ENCODE measurements around the gene SEPTIN2. TPM values are rescaled to one million over a fixed set of nuclear protein-coding genes. Genes with fewer than 3 reads are reported as not detected.
A peak's percentile ranks its signal among the peaks of the same experiment; 100 is the strongest.

Gene SEPTIN2
- total and polyA plus RNA-seq, 8 donors = 106 to 245 (median 187) TPM

DNA sequence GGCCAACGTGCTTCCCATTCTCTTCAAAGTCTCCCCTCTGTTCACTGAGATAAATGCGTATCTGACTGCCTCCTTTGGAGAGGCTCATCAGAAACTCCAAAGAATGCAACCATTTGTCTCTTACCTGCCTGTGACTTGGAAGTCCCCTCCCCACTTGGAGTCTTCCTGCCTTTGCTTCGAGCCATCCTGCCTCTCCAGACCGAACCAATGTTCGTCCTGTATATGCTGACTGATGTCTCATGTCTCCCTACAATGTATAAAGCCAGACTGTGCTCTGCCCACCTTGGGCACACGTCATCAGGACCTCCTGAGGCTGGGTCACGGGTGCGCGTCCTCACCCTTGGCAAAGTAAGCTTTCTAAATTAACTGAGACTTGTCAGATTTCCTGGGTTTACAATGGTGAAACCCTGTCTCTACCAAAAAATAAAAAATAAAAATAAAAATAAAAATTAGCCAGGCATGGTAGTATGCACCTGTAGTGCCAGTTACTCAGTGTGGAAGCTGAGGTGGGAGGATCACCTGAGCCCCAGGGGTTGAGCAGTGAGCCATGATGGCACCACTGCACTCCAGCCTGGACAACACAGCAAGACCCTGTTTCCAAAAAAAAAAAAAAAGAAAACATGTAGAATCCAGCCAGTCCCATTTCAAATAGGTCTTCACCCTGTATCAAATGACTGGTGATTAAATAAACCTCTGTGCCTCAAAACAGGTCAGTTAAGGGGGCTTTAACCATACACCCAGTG, 29.2 kb upstream of the SEPTIN2 start:
- no peak overlapping the region for H3K4me3 ChIP-seq
- WGBS, 2 donors = 95% methylated on average over 9 of the region's 9 CpGs
- ATAC-seq = no peak
- no peak for DNase-seq
- intact Hi-C loops (cut with DNase I) = no loop called here
- no peaks in the 10 kb centered on the region for H3K27me3 ChIP-seq
- H3K27ac ChIP-seq = no peak overlapping the region
- peaks cover 7 to 23% (median 15%) of the 10 kb centered on the region in 3 donors for H3K4me1 ChIP-seq
- H3K36me3 ChIP-seq = no peaks in the 10 kb centered on the region
- TF ChIP-seq, protein P1, sequence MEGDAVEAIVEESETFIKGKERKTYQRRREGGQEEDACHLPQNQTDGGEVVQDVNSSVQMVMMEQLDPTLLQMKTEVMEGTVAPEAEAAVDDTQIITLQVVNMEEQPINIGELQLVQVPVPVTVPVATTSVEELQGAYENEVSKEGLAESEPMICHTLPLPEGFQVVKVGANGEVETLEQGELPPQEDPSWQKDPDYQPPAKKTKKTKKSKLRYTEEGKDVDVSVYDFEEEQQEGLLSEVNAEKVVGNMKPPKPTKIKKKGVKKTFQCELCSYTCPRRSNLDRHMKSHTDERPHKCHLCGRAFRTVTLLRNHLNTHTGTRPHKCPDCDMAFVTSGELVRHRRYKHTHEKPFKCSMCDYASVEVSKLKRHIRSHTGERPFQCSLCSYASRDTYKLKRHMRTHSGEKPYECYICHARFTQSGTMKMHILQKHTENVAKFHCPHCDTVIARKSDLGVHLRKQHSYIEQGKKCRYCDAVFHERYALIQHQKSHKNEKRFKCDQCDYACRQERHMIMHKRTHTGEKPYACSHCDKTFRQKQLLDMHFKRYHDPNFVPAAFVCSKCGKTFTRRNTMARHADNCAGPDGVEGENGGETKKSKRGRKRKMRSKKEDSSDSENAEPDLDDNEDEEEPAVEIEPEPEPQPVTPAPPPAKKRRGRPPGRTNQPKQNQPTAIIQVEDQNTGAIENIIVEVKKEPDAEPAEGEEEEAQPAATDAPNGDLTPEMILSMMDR (IDR thresholded peaks at IDR 0.05) = no peak
- FAIRE-seq = no peak
- H3K9me3 ChIP-seq = no peaks in the 10 kb centered on the region

DNA sequence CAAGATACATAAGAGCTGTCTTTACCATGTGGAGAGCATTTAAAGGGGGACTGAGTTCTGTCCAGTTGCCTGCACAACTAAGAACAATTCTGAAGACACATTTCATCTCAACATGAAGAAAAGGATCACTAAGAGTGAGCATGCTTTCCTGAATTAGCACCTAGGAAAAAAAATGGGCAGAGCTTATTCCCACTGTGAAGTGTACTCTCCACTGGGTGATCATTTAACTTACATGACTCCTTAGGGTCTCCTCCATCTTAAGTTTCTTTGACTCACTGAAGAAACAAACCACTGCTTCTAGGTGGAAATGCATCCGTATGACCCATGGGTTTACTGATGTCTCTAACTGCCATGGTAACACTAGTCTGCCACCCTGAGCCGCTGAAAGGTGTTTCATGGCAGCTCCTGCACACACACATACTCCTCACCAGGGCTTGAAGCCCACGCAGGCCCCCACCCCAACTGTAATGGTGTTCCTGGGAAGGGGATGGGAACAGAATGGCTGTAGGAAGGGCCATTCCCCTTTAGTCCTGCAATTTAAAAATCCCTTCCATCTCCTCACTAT, 27.3 kb upstream of the SEPTIN2 start:
- Histone ChIP-seq H3K4me1 (peaks cover 7 to 16% (median 8%) of the 10 kb centered on the region in 3 donors), H3K9me3 (no peaks in the 10 kb centered on the region), H3K36me3 (no peaks in the 10 kb centered on the region), H3K27ac (no peak overlapping the region), H3K27me3 (no peaks in the 10 kb centered on the region), H3K4me3 (no peak overlapping the region)
- 73 to 77% methylated on average over 3 of the region's 3 CpGs for WGBS, 2 donors
- peak in 1 of 4 donors; percentile 28 for ATAC-seq
- no peak for FAIRE-seq
- TF ChIP-seq, protein P1 (IDR thresholded peaks at IDR 0.05) = no peak
- intact Hi-C loops (cut with DNase I) = no loop called here
- no peak for DNase-seq

DNA sequence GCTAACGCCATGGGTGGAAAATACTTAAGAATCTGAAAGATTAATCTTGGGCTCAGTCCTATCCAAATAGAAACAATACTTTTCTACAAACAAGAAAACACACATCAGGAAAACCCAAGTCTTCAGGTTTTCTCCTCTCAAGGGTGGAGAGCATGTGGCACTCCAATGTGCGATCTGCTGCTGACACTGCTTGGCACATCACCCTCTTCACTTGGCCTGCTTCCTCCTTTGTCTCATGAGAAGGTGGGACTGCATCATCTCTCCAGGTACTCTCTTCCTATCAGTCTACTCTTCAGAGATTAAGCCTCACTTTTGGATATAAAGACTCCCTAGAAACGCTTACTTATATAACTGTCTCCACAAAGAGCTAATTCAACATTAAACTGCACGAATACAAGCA, 26.7 kb upstream of the SEPTIN2 start:
- WGBS, 2 donors = 44 to 50% methylated on average over 4 of the region's 4 CpGs
- TF ChIP-seq, protein P1 (IDR thresholded peaks at IDR 0.05) = no peak
- FAIRE-seq = no peak

DNA sequence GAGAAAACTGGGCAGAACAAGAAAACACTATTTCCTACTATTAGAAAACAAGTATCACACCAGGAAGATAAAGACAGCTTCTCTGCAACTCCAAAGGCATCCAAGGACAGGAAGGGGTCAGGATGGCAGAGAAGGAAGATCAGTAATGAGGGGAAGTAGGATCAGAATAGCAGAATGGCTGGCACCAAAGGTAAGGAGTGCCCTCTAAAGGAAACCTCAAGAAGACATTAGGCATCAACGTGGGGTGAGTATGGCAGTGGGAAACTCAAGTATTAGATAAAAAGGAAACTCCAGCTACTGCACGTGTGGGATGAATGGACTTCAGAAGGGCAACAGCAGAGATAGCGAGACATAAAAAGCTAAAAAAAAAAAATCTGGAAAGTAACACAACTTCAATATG, 26.1 kb upstream of the SEPTIN2 start:
- intact Hi-C loops (cut with DNase I) = no loop called here
- 45 to 52% methylated on average over 3 of the region's 3 CpGs for WGBS, 2 donors
- FAIRE-seq = no peak

More for the DNA sequence above, 26.7 kb upstream of the SEPTIN2 start:
- no peaks in the 10 kb centered on the region for H3K27me3 ChIP-seq
- intact Hi-C loops (cut with DNase I) = no loop called here
- peaks cover 7 to 15% (median 8%) of the 10 kb centered on the region in 3 donors for H3K4me1 ChIP-seq
- ATAC-seq (no peak), DNase-seq (no peak)
- no peaks in the 10 kb centered on the region for H3K36me3 ChIP-seq
- no peak overlapping the region for H3K4me3 ChIP-seq
- no peak overlapping the region for H3K27ac ChIP-seq
- no peaks in the 10 kb centered on the region for H3K9me3 ChIP-seq

More for the DNA sequence above, 26.1 kb upstream of the SEPTIN2 start:
- peaks cover 7 to 10% (median 8%) of the 10 kb centered on the region in 3 donors for H3K4me1 ChIP-seq
- no peaks in the 10 kb centered on the region for H3K36me3 ChIP-seq
- TF ChIP-seq, protein P1 (IDR thresholded peaks at IDR 0.05) = no peak
- H3K4me3 ChIP-seq = no peak overlapping the region
- DNase-seq (no peak), ATAC-seq (peak in 1 of 4 donors; percentile 42)
- no peak overlapping the region for H3K27ac ChIP-seq
- H3K27me3 ChIP-seq = no peaks in the 10 kb centered on the region
- H3K9me3 ChIP-seq = no peaks in the 10 kb centered on the region
